Natural killer cell (primary cell): Measurements from ENCODE around the gene ARMC10. TPM values are rescaled to one million over a fixed set of nuclear protein-coding genes. Genes with fewer than 3 reads are reported as not detected.
"Not testable (repeated sequence)": the region's sequence is repeated elsewhere in the genome, so short reads cannot be mapped to it uniquely, and the experiment has no call there.

Experiments
- ATAC-seq, 3 donors: fragments of 150-1000 bp in 2 of 3; fragments of 200-7000 bp in 1 of 3; cut with Tn5 transposase; 1 replicate in 1 of 3; 2 replicates in 2 of 3; pipeline ENCODE4 v1.10.0; 2021; ENCODE audit warnings: mild to moderate bottlenecking in 2 of 3, moderate library complexity in 2 of 3
- DNase-seq, 2 donors: peaks; one replicate each; pipeline versions ENCODE4 v3.0.0 to v3.0.0-alpha.2; 2013 to 2021; ENCODE audit warnings: mixed read lengths in 1 of 2
- H3K27ac ChIP-seq: one replicate; pipeline ENCODE4 v1.5.1; 2013; ENCODE audit warnings: mild to moderate bottlenecking, low read length
- H3K27me3 ChIP-seq: one replicate; pipeline ENCODE4 v1.6.1; 2013; ENCODE audit warnings: low read length; ENCODE audit not compliant: control insufficient read depth, insufficient read depth
- H3K36me3 ChIP-seq: one replicate; pipeline ENCODE4 v1.6.1; 2013; ENCODE audit warnings: low read length; ENCODE audit not compliant: control insufficient read depth, insufficient read depth
- H3K4me1 ChIP-seq: one replicate; pipeline ENCODE4 v1.6.1; 2013; ENCODE audit warnings: low read length; ENCODE audit not compliant: control insufficient read depth, insufficient read depth
- H3K4me3 ChIP-seq: one replicate; pipeline ENCODE4 v1.5.1; 2013; ENCODE audit warnings: low read length
- H3K9me3 ChIP-seq: one replicate; pipeline ENCODE4 v1.6.1; 2013; ENCODE audit warnings: low read length; ENCODE audit not compliant: control insufficient read depth, insufficient read depth
- H3K27ac Mint-ChIP-seq, 2 donors: one replicate each; pipeline ENCODE4 v1.8.0; 2022; ENCODE audit warnings: mild to moderate bottlenecking in 2 of 2, mixed read lengths in 2 of 2, moderate library complexity in 1 of 2
- H3K27me3 Mint-ChIP-seq, 2 donors: one replicate each; pipeline ENCODE4 v1.8.0; 2022; ENCODE audit warnings: low read depth in 2 of 2, mixed read lengths in 2 of 2
- H3K36me3 Mint-ChIP-seq: one replicate; pipeline ENCODE4 v1.8.0; 2022; ENCODE audit warnings: mixed read lengths
- H3K4me1 Mint-ChIP-seq, 2 donors: one replicate each; pipeline ENCODE4 v1.8.0; 2022; ENCODE audit warnings: mixed read lengths in 2 of 2
- H3K4me3 Mint-ChIP-seq: one replicate; pipeline ENCODE4 v1.8.0; 2022; ENCODE audit warnings: mild to moderate bottlenecking, moderate library complexity, mixed read lengths
- H3K9me3 Mint-ChIP-seq, 2 donors: one replicate each; pipeline ENCODE4 v1.8.0; 2022; ENCODE audit warnings: mixed read lengths in 2 of 2
- CTCF ChIP-seq: fragments of 200-600 bp; IDR thresholded peaks from one replicate; pipeline ENCODE4 v1.8.0; 2022; ENCODE audit warnings: antibody characterized with exemption
- WGBS: methylation state at CpG from one replicate; pipeline ENCODE4 v1.1.7; 2013; ENCODE audit warnings: missing lambda C conversion rate; ENCODE audit not compliant: insufficient coverage; 5-methylcytosine and 5-hydroxymethylcytosine counted together
- intact Hi-C: fragments of 100-400 bp; cut with micrococcal nuclease; formaldehyde crosslinking; loops from one replicate; pipeline ENCODE4 v1.14.2; 2022
- total RNA-seq, 4 donors: library from RNA; stranded (reverse); fragments of 120-200 nt in 1 of 4; gene quantifications; one replicate each; pipeline versions ENCODE4 v1.2.3 to v1.2.4, GENCODE V29; 2013 to 2022

ARMC10 gene
- total RNA-seq, 3 donors from 2014 or later (not counting 1 experiment from before 2014, with no cell fraction given), result 15.0 to 17.2 (median 15.4) TPM

GRCh38 chr7:103100348-103100747 lies 25.4 kb downstream of the ARMC10 start:
- no CpG with 5 or more reads among the region's 3 CpGs for WGBS
- Mint-ChIP-seq H3K27me3 (no peaks in the 10 kb centered on the region), H3K4me1 (no peaks in the 10 kb centered on the region), H3K9me3 (no peaks in the 10 kb centered on the region), H3K27ac (no peak overlapping the region), H3K4me3 (no peak overlapping the region), H3K36me3 (no peaks in the 10 kb centered on the region)
- Histone ChIP-seq H3K9me3 (no peaks in the 10 kb centered on the region), H3K4me1 (no peaks in the 10 kb centered on the region), H3K36me3 (peaks cover 6% of the 10 kb centered on the region), H3K27ac (no peak overlapping the region), H3K27me3 (no peaks in the 10 kb centered on the region), H3K4me3 (no peak overlapping the region)
- TF ChIP-seq CTCF, result no peak
- ATAC-seq, result no peak
- DNase-seq, result no peak
- intact Hi-C loops, result no loop called here

GRCh38 chr7:103101543-103101942 lies 26.6 kb downstream of the ARMC10 start:
- H3K4me1 ChIP-seq, result no peaks in the 10 kb centered on the region
- no peaks in the 10 kb centered on the region for H3K27me3 ChIP-seq
- Mint-ChIP-seq H3K4me1 (no peaks in the 10 kb centered on the region), H3K27me3 (no peaks in the 10 kb centered on the region), H3K9me3 (no peaks in the 10 kb centered on the region), H3K27ac (no peak overlapping the region), H3K36me3 (no peaks in the 10 kb centered on the region), H3K4me3 (no peak overlapping the region)
- no peak overlapping the region for H3K4me3 ChIP-seq
- intact Hi-C loops, result no loop called here
- H3K36me3 ChIP-seq, result peaks cover 6% of the 10 kb centered on the region
- WGBS, result 50% methylated on average over 2 of the region's 2 CpGs
- no peaks in the 10 kb centered on the region for H3K9me3 ChIP-seq
- no peak for TF ChIP-seq CTCF
- DNase-seq (no peak), ATAC-seq (no peak)
- H3K27ac ChIP-seq, result no peak overlapping the region

- H3K4me1 Mint-ChIP-seq, result no peaks in the 10 kb centered on the region
- peaks cover 0 to 2% of the 10 kb centered on the region in 2 donors for H3K9me3 Mint-ChIP-seq
- no peak overlapping the region for H3K4me3 Mint-ChIP-seq
- WGBS, result 93% methylated on average over 12 of the region's 12 CpGs
- TF ChIP-seq CTCF, result no peak
- no peaks in the 10 kb centered on the region for H3K9me3 ChIP-seq
- intact Hi-C loops, result no loop called here
- no peak overlapping the region for H3K27ac ChIP-seq
- DNase-seq (no peak), ATAC-seq (no peak)
- no peaks in the 10 kb centered on the region for H3K4me1 ChIP-seq
- H3K27ac Mint-ChIP-seq, result no peak overlapping the region
- no peaks in the 10 kb centered on the region for H3K27me3 ChIP-seq
- no peaks in the 10 kb centered on the region for H3K27me3 Mint-ChIP-seq
- peaks cover 6% of the 10 kb centered on the region for H3K36me3 ChIP-seq
- no peak overlapping the region for H3K4me3 ChIP-seq
- H3K36me3 Mint-ChIP-seq, result no peaks in the 10 kb centered on the region
Measured at GRCh38 chr7:103106005-103106702, 31.2 kb downstream of the ARMC10 start.

- H3K9me3 Mint-ChIP-seq, H3K4me3 Mint-ChIP-seq, ATAC-seq, H3K36me3 Mint-ChIP-seq, H3K4me1 ChIP-seq, H3K36me3 ChIP-seq, H3K27me3 ChIP-seq, DNase-seq, H3K4me3 ChIP-seq, H3K27me3 Mint-ChIP-seq, intact Hi-C loops, H3K27ac Mint-ChIP-seq, H3K4me1 Mint-ChIP-seq, H3K27ac ChIP-seq, H3K9me3 ChIP-seq: not testable (repeated sequence)
- WGBS, result 96% methylated on average over 6 of the region's 6 CpGs
Measured at GRCh38 chr7:103106703-103107070, 31.7 kb downstream of the ARMC10 start.
